ENCODE results near the gene PRXL2C. TPM values are rescaled to one million over a fixed set of nuclear protein-coding genes. Genes with fewer than 3 reads are reported as not detected.

PRXL2C gene
- total RNA-seq, 1 donor from 2014 or later = 12.6 TPM

GRCh38 chr9:96663506-96664120 lies 8.5 kb upstream of the PRXL2C start:
- no peak for TF ChIP-seq CTCF (conservative IDR thresholded peaks at IDR 0.05; ENCODE audit: low read depth, low read length)
- DNase-seq (ENCODE audit: low read depth) = no peak
- H3K4me3 ChIP-seq (ENCODE audit: low read depth, low read length) = no peak overlapping the region

DNA sequence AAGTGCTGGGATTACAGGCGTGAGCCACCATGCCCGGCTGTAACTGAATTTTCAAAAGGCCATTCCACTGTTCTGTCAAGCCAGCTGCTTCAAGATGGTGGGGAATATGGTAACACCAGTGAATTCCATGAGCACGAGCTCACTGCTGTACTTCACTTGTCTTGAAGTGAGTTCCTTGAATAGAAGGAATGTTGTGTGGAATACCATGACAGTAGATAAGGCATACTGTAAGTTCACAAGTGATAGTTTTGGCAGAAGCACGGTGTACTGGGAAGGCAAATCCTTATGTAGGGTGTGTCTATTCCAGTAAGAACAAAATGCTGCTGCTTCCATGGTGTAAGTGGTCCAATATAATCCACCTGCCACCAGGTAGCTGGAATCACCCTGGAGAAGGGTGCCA lies 6.6 kb upstream of the PRXL2C start:
- no peak for TF ChIP-seq CTCF (conservative IDR thresholded peaks at IDR 0.05; ENCODE audit: low read depth, low read length)
- no peak for DNase-seq (ENCODE audit: low read depth)

GRCh38 chr9:96660692-96661248 lies 5.7 kb upstream of the PRXL2C start:
- peak; percentile 83 for DNase-seq (ENCODE audit: low read depth)
- TF ChIP-seq CTCF (conservative IDR thresholded peaks at IDR 0.05; ENCODE audit: low read depth, low read length) = no peak
- H3K4me3 ChIP-seq (ENCODE audit: low read depth, low read length) = no peak overlapping the region

More for the DNA sequence above, 6.6 kb upstream of the PRXL2C start:
- H3K4me3 ChIP-seq (ENCODE audit: low read depth, low read length) = no peak overlapping the region

DNA sequence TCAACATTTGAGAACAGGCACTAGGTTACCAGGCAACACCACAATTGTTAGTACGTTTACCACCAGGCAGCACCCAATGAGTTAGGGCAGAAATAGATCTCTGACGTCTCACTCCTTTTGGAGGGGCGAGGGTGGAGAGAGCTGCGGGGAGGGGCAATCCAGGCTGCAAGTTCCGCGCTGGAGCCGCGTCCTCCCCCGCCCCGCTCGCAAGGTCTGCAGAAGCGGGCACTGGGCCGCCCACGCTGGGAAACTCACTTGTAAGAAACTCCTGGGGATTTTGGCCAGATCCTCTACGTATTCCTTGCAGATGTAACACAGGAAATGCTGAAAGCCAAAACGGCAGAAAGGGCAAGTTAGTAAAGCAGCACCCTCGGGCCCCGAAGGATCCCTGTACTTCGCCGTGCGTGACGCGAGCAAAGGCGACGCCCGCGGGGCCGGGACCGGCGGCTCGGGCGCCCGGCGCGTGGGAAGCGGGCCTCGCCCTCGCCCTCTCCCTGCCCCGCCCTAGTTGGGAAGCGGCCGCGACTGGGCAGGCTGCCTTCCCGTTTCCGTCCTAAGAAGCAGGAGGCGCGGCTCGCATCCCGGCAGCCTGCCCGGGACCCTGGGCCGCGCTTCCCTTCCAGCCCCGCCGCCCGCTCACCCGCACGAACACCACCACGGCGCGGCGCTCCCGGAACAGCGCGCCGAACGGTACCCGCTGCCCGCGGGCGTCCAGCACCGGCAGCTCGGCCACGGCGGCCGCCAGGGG lies 493 bp downstream of the PRXL2C start:
- no peak for DNase-seq (ENCODE audit: low read depth)
- peak; percentile 1 for TF ChIP-seq CTCF (conservative IDR thresholded peaks at IDR 0.05; ENCODE audit: low read depth, low read length)
- peak overlapping the region; percentile 82 for H3K4me3 ChIP-seq (ENCODE audit: low read depth, low read length)

DNA sequence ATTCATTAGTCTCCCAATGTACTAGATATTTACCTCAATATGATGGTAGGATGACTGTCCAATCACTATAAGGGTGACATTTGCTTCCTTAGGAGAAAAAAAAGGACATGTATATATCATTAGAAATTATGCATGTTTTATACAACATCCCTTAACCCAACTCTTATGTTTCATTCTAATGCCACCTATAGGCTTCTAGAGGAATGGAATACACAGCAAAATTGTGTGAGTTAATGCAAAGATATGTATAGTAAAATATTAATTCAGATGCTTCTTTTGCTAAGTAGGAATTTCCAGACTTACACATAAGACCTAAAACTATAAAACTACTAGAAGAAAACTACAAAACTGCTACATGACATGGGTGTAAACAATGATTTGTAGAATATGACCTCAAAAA lies 3.5 kb downstream of the PRXL2C start:
- DNase-seq (ENCODE audit: low read depth) = no peak
- TF ChIP-seq CTCF (conservative IDR thresholded peaks at IDR 0.05; ENCODE audit: low read depth, low read length) = peak; percentile 42
- no peak overlapping the region for H3K4me3 ChIP-seq (ENCODE audit: low read depth, low read length)

GRCh38 chr9:96649620-96650324 lies 5.3 kb downstream of the PRXL2C start:
- DNase-seq (ENCODE audit: low read depth) = no peak
- no peak for TF ChIP-seq CTCF (conservative IDR thresholded peaks at IDR 0.05; ENCODE audit: low read depth, low read length)
- no peak overlapping the region for H3K4me3 ChIP-seq (ENCODE audit: low read depth, low read length)

Measured in epithelial cell of proximal tubule (primary cell).